H1 (cell line): ENCODE measurements around the gene RBM47. TPM values are rescaled to one million over a fixed set of nuclear protein-coding genes. Genes with fewer than 3 reads are reported as not detected.

Experiments
- CTCF ChIA-PET: fragments of 300-600 bp; sonication (Branson Sonifier 250); formaldehyde crosslinking; loops from one replicate; lab custom pipeline; 2021; ENCODE audit not compliant: partially characterized antibody; lab: Charles Lee
- POLR2A ChIA-PET: fragments of 300-600 bp; sonication (Branson Sonifier 250); formaldehyde crosslinking; loops from one replicate; lab custom pipeline; 2021; ENCODE audit warnings: inconsistent platforms; ENCODE audit not compliant: partially characterized antibody; lab: Charles Lee
- DNase-seq, 2 experiments: peaks; one replicate each; pipeline versions ENCODE4 v3.0.0 to v3.0.0-alpha.2; 2010 to 2022; ENCODE audit warnings: low spot score in 2 of 2, low read depth in 1 of 2, mixed read lengths in 1 of 2
- FAIRE-seq: peaks from 2 replicates; lab custom pipeline; 2011; peaks lifted over from hg19 to GRCh38; lab: Jason Lieb, UNC
- H2AFZ ChIP-seq: 2 replicates; pipeline ENCODE4 v1.8.1; 2012; ENCODE audit warnings: low read length, inconsistent platforms
- H2AK5ac ChIP-seq: 2 replicates; pipeline ENCODE4 v1.6.1; 2013; ENCODE audit warnings: low read depth, low read length
- H2BK120ac ChIP-seq: replicated peaks from 2 replicates; pipeline ENCODE3; 2013; ENCODE audit warnings: low read depth, low read length, inconsistent platforms
- H2BK12ac ChIP-seq: 2 replicates; pipeline ENCODE4 v1.6.1; 2013; ENCODE audit warnings: low read depth, low read length
- H2BK15ac ChIP-seq: 2 replicates; pipeline ENCODE4 v1.6.1; 2013; ENCODE audit warnings: low read length
- H2BK20ac ChIP-seq: 2 replicates; pipeline ENCODE4 v1.6.1; 2013; ENCODE audit warnings: low read length
- H2BK5ac ChIP-seq: 2 replicates; pipeline ENCODE4 v1.6.1; 2013; ENCODE audit warnings: low read depth, low read length
- H3K14ac ChIP-seq: 2 replicates; pipeline ENCODE4 v1.6.1; 2013; ENCODE audit warnings: inconsistent platforms; ENCODE audit not compliant: insufficient read length
- H3K18ac ChIP-seq: 2 replicates; pipeline ENCODE4 v1.6.1; 2013; ENCODE audit warnings: low read length; ENCODE audit errors: extremely low read depth
- H3K23ac ChIP-seq: 2 replicates; pipeline ENCODE4 v1.6.1; 2013; ENCODE audit warnings: inconsistent platforms; ENCODE audit not compliant: insufficient read length
- H3K23me2 ChIP-seq: 2 replicates; pipeline ENCODE4 v1.6.1; 2013; ENCODE audit warnings: low read depth, low read length
- H3K27ac ChIP-seq: 2 replicates; pipeline ENCODE4 v1.6.1; 2011; ENCODE audit warnings: low read depth, low read length, inconsistent platforms
- H3K27me3 ChIP-seq, 4 experiments: replicated peaks in 1 of 4; 1 replicate in 1 of 4; 2 replicates in 3 of 4; pipeline versions ENCODE4 v1.6.1 to v1.8.1; 2011 to 2013; ENCODE audit warnings: low read length in 3 of 4, mild to moderate bottlenecking in 3 of 4, inconsistent platforms in 2 of 4, mixed read lengths in 2 of 4, moderate library complexity in 1 of 4; ENCODE audit not compliant: control insufficient read depth in 3 of 4, insufficient read depth in 3 of 4; ENCODE audit errors: extremely low read depth in 1 of 4
- H3K36me3 ChIP-seq, 4 experiments: 2 replicates each; pipeline versions ENCODE4 v1.6.1 to v1.8.1; 2011 to 2013; ENCODE audit warnings: mild to moderate bottlenecking in 4 of 4, low read length in 3 of 4, moderate library complexity in 2 of 4, control low read depth in 1 of 4, inconsistent platforms in 1 of 4; ENCODE audit not compliant: insufficient read depth in 4 of 4, control insufficient read depth in 2 of 4
- H3K4ac ChIP-seq: replicated peaks from 2 replicates; pipeline ENCODE3; 2013; ENCODE audit warnings: low read length, low read depth, mixed read lengths, inconsistent platforms; ENCODE audit not compliant: insufficient read length
- H3K4me1 ChIP-seq, 4 experiments: replicated peaks in 1 of 4; 1 replicate in 1 of 4; 2 replicates in 3 of 4; pipeline versions ENCODE4 v1.6.1 to v1.8.1; 2011 to 2013; ENCODE audit warnings: low read length in 3 of 4, inconsistent platforms in 2 of 4, mixed read lengths in 1 of 4; ENCODE audit not compliant: insufficient read depth in 4 of 4, control insufficient read depth in 3 of 4
- H3K4me2 ChIP-seq, 2 experiments: 2 replicates each; pipeline versions ENCODE4 v1.6.1 to v1.8.1; 2011 to 2013; ENCODE audit warnings: low read depth in 2 of 2, low read length in 2 of 2, control low read depth in 1 of 2, inconsistent platforms in 1 of 2, mild to moderate bottlenecking in 1 of 2; ENCODE audit not compliant: insufficient read depth in 1 of 2
- H3K4me3 ChIP-seq, 4 experiments: fragments of 200-600, 300-600 bp in 1 of 4; sonication (generic), shearing (Covaris generic), sonication (Bioruptor Twin) in 1 of 4; 2 replicates each; pipeline versions ENCODE4 v1.5.1 to v1.8.1; 2011 to 2016; ENCODE audit warnings: low read length in 4 of 4, low read depth in 3 of 4, control low read depth in 2 of 4, inconsistent platforms in 2 of 4, mild to moderate bottlenecking in 2 of 4, mixed read lengths in 1 of 4, moderate library complexity in 1 of 4; ENCODE audit not compliant: insufficient read depth in 2 of 4; ENCODE audit errors: extremely low read depth in 1 of 4
- H3K56ac ChIP-seq: replicated peaks from 2 replicates; pipeline ENCODE3; 2013; ENCODE audit warnings: low read depth, mild to moderate bottlenecking, mixed read lengths, low read length, inconsistent platforms; ENCODE audit not compliant: insufficient read length
- H3K79me1 ChIP-seq: 2 replicates; pipeline ENCODE4 v1.6.1; 2013; ENCODE audit warnings: low read depth, low read length, control low read depth
- H3K79me2 ChIP-seq, 2 experiments: 2 replicates each; pipeline versions ENCODE4 v1.6.1 to v1.8.1; 2012 to 2013; ENCODE audit warnings: low read length in 2 of 2, mild to moderate bottlenecking in 2 of 2, inconsistent platforms in 1 of 2; ENCODE audit not compliant: insufficient read depth in 2 of 2, control insufficient read depth in 1 of 2
- H3K9ac ChIP-seq, 4 experiments: replicated peaks in 1 of 4; 1 replicate in 1 of 4; 2 replicates in 3 of 4; pipeline versions ENCODE4 v1.6.1 to v1.8.1; 2011 to 2013; ENCODE audit warnings: low read depth in 3 of 4, low read length in 3 of 4, control low read depth in 2 of 4, mild to moderate bottlenecking in 2 of 4, moderate library complexity in 2 of 4, inconsistent platforms in 1 of 4; ENCODE audit errors: extremely low read depth in 1 of 4
- H3K9me3 ChIP-seq, 2 experiments: 2 replicates each; pipeline versions ENCODE4 v1.6.1 to v1.8.1; 2012 to 2013; ENCODE audit warnings: mild to moderate bottlenecking in 2 of 2, moderate library complexity in 2 of 2, control low read depth in 1 of 2, inconsistent platforms in 1 of 2, low read depth in 1 of 2, low read length in 1 of 2, mixed read lengths in 1 of 2; ENCODE audit not compliant: insufficient read depth in 2 of 2
- H4K20me1 ChIP-seq, 2 experiments: replicated peaks in 1 of 2; 2 replicates each; pipeline versions ENCODE3 to v1.8.1; 2011 to 2013; ENCODE audit warnings: inconsistent platforms in 2 of 2, low read length in 2 of 2, mild to moderate bottlenecking in 1 of 2; ENCODE audit not compliant: insufficient read depth in 2 of 2, control insufficient read depth in 1 of 2
- H4K5ac ChIP-seq: 2 replicates; pipeline ENCODE4 v1.6.1; 2013; ENCODE audit warnings: low read length, low read depth, mixed read lengths, inconsistent platforms; ENCODE audit not compliant: insufficient read length
- H4K8ac ChIP-seq: 2 replicates; pipeline ENCODE4 v1.8.0; 2013; ENCODE audit warnings: mild to moderate bottlenecking, moderate library complexity, low read length, inconsistent platforms; ENCODE audit not compliant: insufficient read depth; ENCODE audit errors: extremely low read depth
- H4K91ac ChIP-seq: replicated peaks from 2 replicates; pipeline ENCODE3; 2013; ENCODE audit warnings: low read length, mixed read lengths, inconsistent platforms; ENCODE audit not compliant: insufficient read length
- BACH1 ChIP-seq: IDR thresholded peaks from 2 replicates; pipeline ENCODE4 v1.6.1; 2012; ENCODE audit warnings: low read length, improper control_type of control experiment
- BCL11A ChIP-seq, 2 experiments: IDR thresholded peaks; one replicate each; pipeline ENCODE4 v1.6.1; 2011; ENCODE audit warnings: low read depth in 2 of 2, low read length in 2 of 2, mild to moderate bottlenecking in 2 of 2
- CBX5 ChIP-seq: fragments of 300-800, 300-1000 bp; sonication (generic); IDR thresholded peaks from 2 replicates; pipeline ENCODE4 v1.7.1; 2016; ENCODE audit warnings: antibody characterized with exemption, low read length, low read depth
- CTCF ChIP-seq, 3 experiments: IDR thresholded peaks; 1 replicate in 2 of 3; 2 replicates in 1 of 3; pipeline versions ENCODE4 v1.5.1 to v1.6.1; 2011; ENCODE audit warnings: low read length in 3 of 3, mild to moderate bottlenecking in 3 of 3, inconsistent platforms in 2 of 3, low read depth in 1 of 3, moderate library complexity in 1 of 3; ENCODE audit not compliant: insufficient read depth in 1 of 3; ENCODE audit errors: control extremely low read depth in 1 of 3
- E2F6 ChIP-seq: IDR thresholded peaks from 2 replicates; pipeline ENCODE4 v1.6.1; 2012; ENCODE audit warnings: inconsistent platforms
- NANOG ChIP-seq: IDR thresholded peaks from 2 replicates; pipeline ENCODE4 v1.6.1; 2011; ENCODE audit warnings: low read length, low read depth, mild to moderate bottlenecking, inconsistent platforms; ENCODE audit not compliant: insufficient read depth, poor library complexity, severe bottlenecking
- POLR2A ChIP-seq, 2 experiments: IDR thresholded peaks; 1 replicate in 1 of 2; 2 replicates in 1 of 2; pipeline ENCODE4 v1.6.1; 2011; ENCODE audit warnings: low read depth in 2 of 2, low read length in 2 of 2, mild to moderate bottlenecking in 2 of 2; ENCODE audit errors: control extremely low read depth in 1 of 2
- RNF2 ChIP-seq: fragments of 200-900, 300-1000 bp; sonication (generic); IDR thresholded peaks from 2 replicates; pipeline ENCODE4 v1.7.1; 2016; ENCODE audit warnings: borderline replicate concordance, low read depth, mild to moderate bottlenecking, antibody characterized with exemption, low read length; ENCODE audit not compliant: poor library complexity, severe bottlenecking; ENCODE audit errors: missing control alignments
- SRF ChIP-seq: IDR thresholded peaks from 2 replicates; pipeline ENCODE4 v1.6.1; 2011; ENCODE audit warnings: mild to moderate bottlenecking, low read depth, low read length, moderate library complexity
- YY1 ChIP-seq: IDR thresholded peaks from 2 replicates; pipeline ENCODE4 v1.6.1; 2011; ENCODE audit warnings: low read depth, mild to moderate bottlenecking, low read length
- WGBS, 2 experiments: shearing (Covaris generic) in 1 of 2; methylation state at CpG; one replicate each; pipeline versions ENCODE4 v1.1.6 to v1.1.7; 2013 to 2015; ENCODE audit warnings: low lambda C conversion rate in 2 of 2, mixed read lengths in 2 of 2, inconsistent platforms in 1 of 2, low coverage in 1 of 2, missing lambda C conversion rate in 1 of 2; ENCODE audit not compliant: insufficient replicate concordance in 2 of 2, insufficient coverage in 1 of 2, insufficient read length in 1 of 2; ENCODE audit errors: extremely low coverage in 1 of 2, missing lambda C conversion rate in 1 of 2; 5-methylcytosine and 5-hydroxymethylcytosine counted together
- polyA plus RNA-seq, 7 experiments: library from polyadenylated mRNA; depleted of rRNA in 3 of 7; stranded (reverse) in 5 of 7; unstranded in 2 of 7; fragments of >200 nt in 5 of 7; fragments of 200-250 nt in 2 of 7; gene quantifications; 1 replicate in 5 of 7; 2 replicates in 1 of 7; 4 replicates in 1 of 7; pipeline versions ENCODE4 v1.2.1 to v1.2.3, GENCODE V29; 2011 to 2013; ENCODE audit warnings: missing spikeins in 2 of 7, mixed read lengths in 2 of 7
- total RNA-seq: library from RNA; stranded (reverse); fragmentation: NEBNext Ultra II Directional; extraction: Animal tissue kit (Norgen Biotek cat#: 25700); gene quantifications from 2 replicates; pipeline ENCODE4 v1.2.1, GENCODE V29; 2021

Gene RBM47
- total and polyA plus RNA-seq, 2 of the 8 experiments (the other 6 are each of a cell fraction or from before 2014, with no cell fraction given), result 42.8 to 78.9 TPM

GRCh38 chr4:40373636-40374035 is 256.0 kb downstream of the RBM47 start:
- no peak overlapping the region for H2BK20ac ChIP-seq
- H3K27ac ChIP-seq, result no peak overlapping the region
- no peak overlapping the region for H2AFZ ChIP-seq
- H3K23ac ChIP-seq, result no peak overlapping the region
- H2BK12ac ChIP-seq, result no peak overlapping the region
- ChIA-PET CTCF (interaction anchor here (0.6 to 2.3 kb wide), 3 partner anchors 48 to 809 kb away, joined by 3 to 6 read pairs (median 4); no protein-coding TSS in a partner anchor), POLR2A (no interaction called here)
- H3K18ac ChIP-seq, result no peak overlapping the region
- no peak overlapping the region for H4K8ac ChIP-seq
- H3K4me3 ChIP-seq, result no peak overlapping the region
- H2BK15ac ChIP-seq, result no peak overlapping the region
- H3K9ac ChIP-seq, result no peak overlapping the region
- H3K9me3 ChIP-seq, result no peaks in the 10 kb centered on the region
- no peak overlapping the region for H4K5ac ChIP-seq
- H2BK5ac ChIP-seq, result no peak overlapping the region
- no peaks in the 10 kb centered on the region for H3K23me2 ChIP-seq
- no peaks in the 10 kb centered on the region for H3K4me1 ChIP-seq
- no peaks in the 10 kb centered on the region for H3K36me3 ChIP-seq
- no peaks in the 10 kb centered on the region for H3K79me1 ChIP-seq
- H3K27me3 ChIP-seq, result no peaks in the 10 kb centered on the region
- no peaks in the 10 kb centered on the region for H4K20me1 ChIP-seq
- no peak for FAIRE-seq
- H4K91ac ChIP-seq, result no peak overlapping the region
- no peak overlapping the region for H3K56ac ChIP-seq
- H3K4me2 ChIP-seq, result no peak overlapping the region
- DNase-seq, result no peak
- TF ChIP-seq RNF2, result no peak
- TF ChIP-seq NANOG, result no peak
- TF ChIP-seq CTCF (IDR thresholded peaks at IDR 0.05; ENCODE audit: control extremely low read depth in 1 of 3, insufficient read depth in 1 of 3, low read depth in 1 of 3, low read length in 3 of 3), result no peak
- no peak for TF ChIP-seq SRF
- TF ChIP-seq CBX5, result no peak
- no peak for TF ChIP-seq BACH1
- TF ChIP-seq POLR2A (IDR thresholded peaks at IDR 0.05; ENCODE audit: control extremely low read depth in 1 of 2, low read depth in 2 of 2, low read length in 2 of 2), result no peak
- TF ChIP-seq BCL11A (IDR thresholded peaks at IDR 0.05; ENCODE audit: low read depth in 2 of 2, low read length in 2 of 2), result no peak
- TF ChIP-seq YY1, result no peak
- no peak for TF ChIP-seq E2F6
- whole genome bisulfite sequencing, 2 experiments, result 91% methylated on average over 3 of the region's 3 CpGs; no CpG with 5 or more reads in 1 of the 2 experiments
- no peak overlapping the region for H2BK120ac ChIP-seq
- H3K4ac ChIP-seq, result no peak overlapping the region
- no peak overlapping the region for H3K14ac ChIP-seq
- no peak overlapping the region for H2AK5ac ChIP-seq
- H3K79me2 ChIP-seq, result no peaks in the 10 kb centered on the region
